A673 (cell line): Measurements from ENCODE around the gene SIGLEC7.

ENCODE experiments used
- CTCF ChIP-seq: fragments of 300-800, 200-600 bp; sonication (generic); conservative IDR thresholded peaks from 2 replicates; pipeline ENCODE4 v1.5.1; 2017; ENCODE audit warnings: low read depth, mild to moderate bottlenecking, antibody characterized with exemption, low read length, moderate library complexity, mixed read lengths
- EZH2 ChIP-seq: fragments of 200-600 bp; sonication (generic); IDR thresholded peaks from 2 replicates; pipeline ENCODE4 v1.6.1; 2017; ENCODE audit warnings: borderline replicate concordance, low read depth, mild to moderate bottlenecking, mixed read lengths, antibody characterized with exemption, low read length; ENCODE audit not compliant: poor library complexity, severe bottlenecking

- TF ChIP-seq CTCF (no peak), EZH2 (no peak)
These were observed 41.5 kb upstream of the SIGLEC7 start for GRCh38 chr19:51100601-51101000.
